ENCODE data around the gene RAX2.

DNA sequence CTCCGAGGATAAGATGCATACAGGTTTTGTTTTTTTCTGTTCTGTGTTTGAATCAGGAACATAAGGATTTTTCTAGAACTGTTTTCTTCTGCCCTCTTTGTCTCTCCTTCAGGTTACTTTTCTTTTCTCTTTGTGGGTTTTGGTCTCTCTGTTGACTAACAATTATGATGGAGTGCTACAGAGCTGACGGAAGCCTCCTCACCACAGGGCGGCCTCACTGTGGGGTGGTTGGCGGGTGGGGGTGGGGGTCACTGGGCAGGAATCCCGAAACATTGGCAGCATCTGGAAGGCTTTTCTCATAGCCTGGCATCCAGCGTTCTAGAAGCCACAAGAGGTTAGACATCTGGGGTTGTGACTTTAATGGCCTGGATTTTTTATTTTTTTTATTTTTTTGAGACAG, 26.1 kb upstream of the RAX2 start:
- TF ChIP-seq POLR2AphosphoS5 (IDR thresholded peaks at IDR 0.05) = no peak
- TF ChIP-seq, protein P1, sequence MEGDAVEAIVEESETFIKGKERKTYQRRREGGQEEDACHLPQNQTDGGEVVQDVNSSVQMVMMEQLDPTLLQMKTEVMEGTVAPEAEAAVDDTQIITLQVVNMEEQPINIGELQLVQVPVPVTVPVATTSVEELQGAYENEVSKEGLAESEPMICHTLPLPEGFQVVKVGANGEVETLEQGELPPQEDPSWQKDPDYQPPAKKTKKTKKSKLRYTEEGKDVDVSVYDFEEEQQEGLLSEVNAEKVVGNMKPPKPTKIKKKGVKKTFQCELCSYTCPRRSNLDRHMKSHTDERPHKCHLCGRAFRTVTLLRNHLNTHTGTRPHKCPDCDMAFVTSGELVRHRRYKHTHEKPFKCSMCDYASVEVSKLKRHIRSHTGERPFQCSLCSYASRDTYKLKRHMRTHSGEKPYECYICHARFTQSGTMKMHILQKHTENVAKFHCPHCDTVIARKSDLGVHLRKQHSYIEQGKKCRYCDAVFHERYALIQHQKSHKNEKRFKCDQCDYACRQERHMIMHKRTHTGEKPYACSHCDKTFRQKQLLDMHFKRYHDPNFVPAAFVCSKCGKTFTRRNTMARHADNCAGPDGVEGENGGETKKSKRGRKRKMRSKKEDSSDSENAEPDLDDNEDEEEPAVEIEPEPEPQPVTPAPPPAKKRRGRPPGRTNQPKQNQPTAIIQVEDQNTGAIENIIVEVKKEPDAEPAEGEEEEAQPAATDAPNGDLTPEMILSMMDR (IDR thresholded peaks at IDR 0.05 in 8 of 11, conservative IDR thresholded peaks at IDR 0.05 in 3 of 11) = no peak
- TF ChIP-seq POLR2A (IDR thresholded peaks at IDR 0.05) = no peak
